Transverse colon (tissue), 4 donors: Measurements from ENCODE around the gene LRRC30. TPM values are rescaled to one million over a fixed set of nuclear protein-coding genes. Genes with fewer than 3 reads are reported as not detected.

Source experiments
- DNase-seq: peaks from one replicate; pipeline ENCODE4 v3.0.0-alpha.2; 2019
- H3K27ac ChIP-seq, 4 donors: fragments of 200-600 bp; sonication (generic); 2 replicates each; pipeline ENCODE4 v1.5.1; 2016 to 2018; ENCODE audit warnings: inconsistent platforms in 4 of 4
- H3K27me3 ChIP-seq: fragments of 200-600 bp; sonication (generic); 2 replicates; pipeline ENCODE4 v1.5.1; 2017; ENCODE audit warnings: inconsistent platforms
- H3K36me3 ChIP-seq, 4 donors: fragments of 200-600 bp; sonication (generic); 2 replicates each; pipeline ENCODE4 v1.5.1; 2017 to 2019; ENCODE audit warnings: inconsistent platforms in 4 of 4
- H3K4me1 ChIP-seq, 4 donors: fragments of 200-600 bp; sonication (generic); 2 replicates each; pipeline ENCODE4 v1.5.1; 2017 to 2020; ENCODE audit warnings: inconsistent platforms in 4 of 4
- H3K4me3 ChIP-seq, 4 donors: fragments of 200-600 bp; sonication (generic); 1 replicate in 1 of 4; 2 replicates in 3 of 4; pipeline versions ENCODE4 v1.5.1 to v1.6.1; 2017 to 2019; ENCODE audit warnings: inconsistent platforms in 4 of 4
- H3K9me3 ChIP-seq, 2 donors: fragments of 200-600 bp; sonication (generic); 2 replicates each; pipeline ENCODE4 v1.5.1; 2017 to 2019; ENCODE audit warnings: inconsistent platforms in 2 of 2
- CTCF ChIP-seq, 5 experiments: fragments of 200-600 bp in 3 of 5; fragments of 450-650 bp in 2 of 5; sonication (generic) in 3 of 5; IDR thresholded peaks; 1 replicate in 2 of 5; 2 replicates in 3 of 5; pipeline ENCODE4 v1.5.1; 2016 to 2017; ENCODE audit warnings: antibody characterized with exemption in 5 of 5, inconsistent platforms in 3 of 5, mild to moderate bottlenecking in 2 of 5, moderate library complexity in 1 of 5
- EP300 ChIP-seq: sonication (generic); formaldehyde crosslinking; IDR thresholded peaks from one replicate; pipeline ENCODE4 v1.6.1; 2017; ENCODE audit warnings: antibody characterized with exemption, low read depth
- POLR2A ChIP-seq: fragments of 450-650 bp; IDR thresholded peaks from one replicate; pipeline ENCODE4 v1.6.1; 2016; ENCODE audit warnings: antibody characterized with exemption, mild to moderate bottlenecking, moderate library complexity
- POLR2AphosphoS5 ChIP-seq, 3 donors: sonication (generic); formaldehyde crosslinking; IDR thresholded peaks; one replicate each; pipeline ENCODE4 v1.6.1; 2016; ENCODE audit warnings: antibody characterized with exemption in 3 of 3
- WGBS, 2 donors: methylation state at CpG; one replicate each; pipeline ENCODE4 v1.1.5; 2018; ENCODE audit warnings: low coverage in 1 of 2; 5-methylcytosine and 5-hydroxymethylcytosine counted together
- in situ Hi-C, 4 donors: fragments of 200-750 bp; cut with MboI; loops; one replicate each; pipeline versions ENCODE4 v1.15.0 to v1.15.1; 2017; ENCODE audit warnings: low sequenced_read_pairs in 3 of 4, low pct_ligation_motif_present in 1 of 4, low pct_unique_long_range_greater_than_20kb in 1 of 4
- intact Hi-C: fragments of 100-400 bp; cut with DNase I; formaldehyde crosslinking; loops from one replicate; pipeline ENCODE4 v1.15.1; 2023; ENCODE audit warnings: low total_unique reads
- total RNA-seq, 4 donors: library from RNA; depleted of rRNA; stranded (reverse); fragments of >200 nt; gene quantifications; one replicate each; pipeline ENCODE4 v1.1.0, GENCODE V29; 2016

The LRRC30 gene
- total RNA-seq, 4 donors from 2014 or later: not detected

GRCh38 chr18:7257426-7257740, 26.5 kb downstream of the LRRC30 start:
- in situ Hi-C loops: loop anchor here in 1 of 4 donors (25.0 kb wide), 3 partner anchors 305 to 1230 kb away; partner anchors contain the start of gene PTPRM
- Histone ChIP-seq H3K4me1 (no peaks in the 10 kb centered on the region), H3K27me3 (no peaks in the 10 kb centered on the region), H3K27ac (no peak overlapping the region), H3K36me3 (no peaks in the 10 kb centered on the region), H3K4me3 (no peak overlapping the region), H3K9me3 (no peaks in the 10 kb centered on the region)
- no peak for DNase-seq
- WGBS, 2 donors: 60 to 86% methylated on average over 1 to 3 of the region's 3 CpGs
- TF ChIP-seq POLR2AphosphoS5 (IDR thresholded peaks at IDR 0.05): no peak
- no peak for TF ChIP-seq EP300
- TF ChIP-seq CTCF (IDR thresholded peaks at IDR 0.05): no peak
- no peak for TF ChIP-seq POLR2A
- intact Hi-C loops: no loop called here

- 52 to 66% methylated on average over 3 to 6 of the region's 6 CpGs for WGBS, 2 donors
- Histone ChIP-seq H3K4me1 (no peaks in the 10 kb centered on the region), H3K9me3 (no peaks in the 10 kb centered on the region), H3K27ac (no peak overlapping the region), H3K4me3 (no peak overlapping the region), H3K27me3 (no peaks in the 10 kb centered on the region), H3K36me3 (no peaks in the 10 kb centered on the region)
- in situ Hi-C loops (loop anchor here in 1 of 4 donors (25.0 kb wide), 3 partner anchors 303 to 1228 kb away; partner anchors contain the start of gene PTPRM), intact Hi-C loops (no loop called here)
- no peak for DNase-seq
- TF ChIP-seq POLR2AphosphoS5 (IDR thresholded peaks at IDR 0.05): no peak
- no peak for TF ChIP-seq POLR2A
- no peak for TF ChIP-seq CTCF (IDR thresholded peaks at IDR 0.05)
- no peak for TF ChIP-seq EP300
Measured at GRCh38 chr18:7259475-7259874, 28.6 kb downstream of the LRRC30 start.

GRCh38 chr18:7261199-7261598, 30.3 kb downstream of the LRRC30 start:
- no peak for TF ChIP-seq POLR2A
- no peak for TF ChIP-seq EP300
- no peak for TF ChIP-seq CTCF (IDR thresholded peaks at IDR 0.05)
- no peak for TF ChIP-seq POLR2AphosphoS5 (IDR thresholded peaks at IDR 0.05)
- no peak for DNase-seq
- Histone ChIP-seq H3K36me3 (no peaks in the 10 kb centered on the region), H3K27me3 (no peaks in the 10 kb centered on the region), H3K4me1 (no peaks in the 10 kb centered on the region), H3K27ac (no peak overlapping the region), H3K9me3 (no peaks in the 10 kb centered on the region), H3K4me3 (no peak overlapping the region)
- WGBS, 2 donors: 80% methylated on average over 3 of the region's 3 CpGs; no CpG with 5 or more reads in 1 of the 2 donors
- in situ Hi-C loops: loop anchor here in 1 of 4 donors (25.0 kb wide), 3 partner anchors 301 to 1226 kb away; partner anchors contain the start of gene PTPRM
- intact Hi-C loops: no loop called here

GRCh38 chr18:7267973-7268372, 37.1 kb downstream of the LRRC30 start:
- Histone ChIP-seq H3K27ac (no peak overlapping the region), H3K9me3 (no peaks in the 10 kb centered on the region), H3K27me3 (no peaks in the 10 kb centered on the region), H3K4me3 (no peak overlapping the region), H3K36me3 (no peaks in the 10 kb centered on the region), H3K4me1 (peaks cover 0 to 6% (median 0%) of the 10 kb centered on the region in 4 donors)
- 79 to 90% methylated on average over 3 of the region's 3 CpGs for WGBS, 2 donors
- TF ChIP-seq POLR2A: no peak
- TF ChIP-seq POLR2AphosphoS5 (IDR thresholded peaks at IDR 0.05): no peak
- intact Hi-C loops (no loop called here), in situ Hi-C loops (loop anchor here in 1 of 4 donors (25.0 kb wide), 3 partner anchors 294 to 1219 kb away; partner anchors contain the start of gene PTPRM)
- no peak for DNase-seq

- TF ChIP-seq POLR2A (no peak), EP300 (no peak)
- in situ Hi-C loops: loop anchor here in 1 of 4 donors (25.0 kb wide), 3 partner anchors 292 to 1217 kb away; partner anchors contain the start of gene PTPRM
Measured at GRCh38 chr18:7269942-7270341, 39.1 kb downstream of the LRRC30 start.

More at GRCh38 chr18:7269942-7270341, 39.1 kb downstream of the LRRC30 start:
- Histone ChIP-seq H3K9me3 (no peaks in the 10 kb centered on the region), H3K27me3 (no peaks in the 10 kb centered on the region), H3K36me3 (no peaks in the 10 kb centered on the region), H3K4me1 (peaks cover 0 to 9% (median 0%) of the 10 kb centered on the region in 4 donors), H3K4me3 (no peak overlapping the region), H3K27ac (no peak overlapping the region)
- intact Hi-C loops: loop anchor here (5.0 to 10.0 kb wide), 3 partner anchors 297 to 1205 kb away; partner anchors contain the start of gene PTPRM
- DNase-seq: no peak
- WGBS, 2 donors: 80 to 83% methylated on average over 4 to 6 of the region's 6 CpGs
